ENCODE results near the gene XKR7.

XKR7 gene

DNA sequence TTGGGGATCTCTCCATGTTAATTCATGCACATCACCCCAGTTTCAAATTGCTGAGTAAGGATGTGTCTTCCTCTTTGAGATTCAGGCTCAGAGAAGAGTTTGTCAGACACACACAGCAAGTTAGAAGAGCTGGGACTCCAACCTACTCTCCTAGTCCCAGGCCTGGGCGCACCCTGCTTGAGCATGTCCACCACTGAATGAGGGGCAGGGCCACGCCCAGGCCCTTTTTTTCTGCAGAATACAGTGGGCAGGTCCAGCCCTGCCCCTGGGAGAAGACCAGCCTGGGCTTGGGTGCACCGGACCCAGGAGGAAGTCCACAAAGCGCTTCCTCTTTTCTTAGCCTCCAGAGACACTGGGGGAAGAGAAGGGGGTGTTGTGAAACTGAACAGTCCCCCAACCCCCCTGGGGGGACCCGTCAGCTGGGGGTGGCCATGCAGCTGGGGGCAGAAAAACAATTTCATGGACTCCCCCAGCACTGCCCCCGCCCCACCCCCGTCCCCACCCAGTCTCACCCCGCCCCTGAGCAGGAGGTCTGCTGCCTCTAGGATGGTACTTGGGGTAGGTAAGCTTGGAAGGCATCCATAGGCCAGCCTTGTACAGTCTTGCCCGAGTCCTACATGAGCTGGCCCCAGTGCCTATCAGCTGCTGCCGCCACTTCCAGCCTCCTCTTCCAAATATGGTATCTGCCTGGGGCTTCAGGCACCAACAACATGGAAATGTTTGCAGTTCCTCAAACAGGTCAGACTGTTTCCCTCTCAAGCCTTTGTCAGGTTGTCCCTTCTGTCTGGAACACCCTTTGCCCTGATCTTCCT, 72.4 kb downstream of the XKR7 start:
- DNase-seq (ENCODE audit: low read depth, low spot score): no peak

DNA sequence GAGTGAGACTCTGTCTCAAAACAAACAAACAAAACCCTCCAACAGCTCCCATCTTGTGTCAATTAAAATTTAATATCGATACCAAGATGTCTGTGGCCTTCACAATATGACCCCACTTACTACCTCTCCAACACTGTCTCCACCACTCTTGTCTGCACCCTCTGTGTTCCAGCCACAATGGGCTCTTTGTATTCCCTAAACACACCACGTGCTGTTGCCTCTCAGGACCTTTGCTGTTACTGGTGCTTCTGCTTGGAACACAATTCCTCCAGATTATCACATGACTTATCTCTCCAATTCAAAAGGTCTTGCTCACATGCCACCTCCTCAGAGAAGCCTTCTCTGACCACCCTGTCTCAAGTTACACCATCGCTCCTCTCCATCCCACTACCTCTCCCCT, 78.0 kb downstream of the XKR7 start:
- no peak for DNase-seq (ENCODE audit: low read depth, low spot score)

DNA sequence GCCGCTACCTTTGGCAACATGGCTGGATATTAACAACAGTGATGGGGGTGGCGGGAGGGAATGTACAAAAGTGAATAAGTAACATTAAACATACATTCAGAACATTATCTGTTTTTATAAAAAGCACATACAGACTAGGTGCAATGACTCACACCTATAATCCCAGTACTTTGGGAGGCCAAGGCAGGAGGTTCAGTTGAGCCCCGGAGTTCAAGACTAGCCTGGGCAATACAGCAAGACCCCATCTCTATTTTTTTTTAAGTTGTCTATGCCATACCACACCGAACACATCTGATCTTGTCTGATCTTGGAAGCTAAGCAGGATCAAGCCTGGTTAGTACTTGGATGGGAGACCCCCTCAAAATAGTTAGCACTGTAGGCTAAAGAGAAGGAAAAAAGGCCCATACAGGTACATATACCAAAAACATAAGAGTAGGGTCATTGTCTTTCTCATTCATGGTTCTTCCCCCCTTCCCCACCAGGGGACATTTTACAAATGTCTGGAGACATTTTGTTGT, 82.4 kb downstream of the XKR7 start:
- no peak for DNase-seq (ENCODE audit: low read depth, low spot score)

DNA sequence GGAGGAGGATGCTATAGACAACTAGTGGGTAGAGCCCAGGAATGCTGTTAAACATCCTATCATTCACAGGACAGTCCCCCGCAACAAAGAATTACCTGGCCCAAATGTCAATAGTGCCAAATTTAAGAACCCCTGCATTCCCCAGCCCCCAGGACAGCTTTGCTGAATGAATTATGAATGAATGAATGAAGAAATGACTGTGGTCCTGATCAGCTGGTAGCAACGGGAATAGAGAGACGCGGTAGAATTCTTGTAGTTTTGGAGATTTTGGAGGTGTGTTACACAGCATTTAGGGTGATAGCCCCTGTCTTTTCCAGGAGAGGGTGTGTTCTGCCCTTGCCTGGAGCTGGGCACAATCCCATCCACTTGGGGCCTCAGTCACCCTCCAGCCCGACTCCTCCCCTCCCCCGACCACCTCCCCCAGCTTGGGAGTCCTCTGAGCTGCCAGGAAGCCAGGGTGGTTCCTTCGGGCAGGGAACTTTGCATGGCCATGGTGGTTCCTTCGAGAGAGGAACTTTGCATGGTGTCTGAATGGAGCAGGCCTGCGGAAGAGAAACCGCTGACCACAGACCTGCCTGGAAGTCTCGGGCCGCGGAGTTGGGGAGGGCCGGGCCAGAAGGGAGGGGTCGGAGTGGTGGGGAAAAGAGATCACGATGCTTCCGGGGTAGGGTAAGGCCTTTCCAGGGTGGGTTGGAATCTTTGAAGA, 83.1 kb downstream of the XKR7 start:
- no peak for DNase-seq (ENCODE audit: low read depth, low spot score)

DNA sequence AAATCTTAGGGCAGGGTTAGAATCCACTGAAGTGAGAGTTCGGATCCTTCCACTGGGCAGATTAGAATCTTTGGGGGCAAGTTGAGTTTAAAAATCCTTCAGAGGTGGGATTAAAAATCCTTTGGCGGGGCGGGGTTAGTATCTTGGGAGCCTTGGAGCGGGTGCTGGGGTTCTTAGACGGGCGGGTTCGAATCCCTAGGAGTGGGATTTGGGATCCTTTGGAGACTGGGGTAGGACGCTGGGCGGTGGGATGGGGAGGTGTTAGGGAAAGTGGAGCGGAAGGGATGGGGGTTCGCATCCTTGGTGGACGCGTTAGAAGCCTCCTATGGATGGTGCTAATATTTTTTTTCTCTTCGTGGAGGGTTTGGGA, 83.8 kb downstream of the XKR7 start:
- no peak for DNase-seq (ENCODE audit: low read depth, low spot score)

DNA sequence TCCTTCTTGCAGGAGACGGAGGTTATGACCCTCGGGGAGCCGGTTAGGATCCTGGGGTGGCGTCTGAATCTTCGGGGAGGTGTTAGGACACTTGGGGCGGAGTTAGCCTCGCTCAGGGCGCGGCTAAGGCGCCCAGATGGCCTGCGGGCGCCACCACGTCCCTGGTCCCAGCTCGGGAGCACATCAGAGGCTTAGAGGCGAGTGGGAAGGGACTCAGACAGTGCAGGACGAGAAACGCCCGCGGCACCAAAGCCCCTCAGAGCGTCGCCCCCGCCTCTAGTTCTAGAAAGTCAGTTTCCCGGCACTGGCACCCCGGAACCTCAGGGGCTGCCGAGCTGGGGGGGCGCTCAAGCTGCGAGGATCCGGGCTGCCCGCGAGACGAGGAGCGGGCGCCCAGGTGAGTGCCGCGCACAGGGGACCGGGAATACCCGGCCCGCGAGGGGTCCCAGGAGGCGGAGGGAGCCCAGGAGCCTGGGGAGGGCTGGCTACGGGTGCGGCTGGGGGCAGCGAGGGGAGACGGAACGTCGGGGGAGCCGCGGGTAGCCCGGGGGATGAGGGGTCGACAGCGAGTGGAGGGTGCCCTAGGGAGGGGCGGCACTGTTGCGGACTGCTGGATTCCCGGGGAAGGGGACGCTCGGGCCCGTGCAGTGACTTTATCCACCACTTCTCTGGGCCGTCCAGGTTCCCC, 84.3 kb downstream of the XKR7 start, which contains the start of gene HCK:
TSS of gene HCK (plus strand) at position 153 of the 688 bp plus-strand sequence.
- DNase-seq (ENCODE audit: low read depth, low spot score): no peak

DNA sequence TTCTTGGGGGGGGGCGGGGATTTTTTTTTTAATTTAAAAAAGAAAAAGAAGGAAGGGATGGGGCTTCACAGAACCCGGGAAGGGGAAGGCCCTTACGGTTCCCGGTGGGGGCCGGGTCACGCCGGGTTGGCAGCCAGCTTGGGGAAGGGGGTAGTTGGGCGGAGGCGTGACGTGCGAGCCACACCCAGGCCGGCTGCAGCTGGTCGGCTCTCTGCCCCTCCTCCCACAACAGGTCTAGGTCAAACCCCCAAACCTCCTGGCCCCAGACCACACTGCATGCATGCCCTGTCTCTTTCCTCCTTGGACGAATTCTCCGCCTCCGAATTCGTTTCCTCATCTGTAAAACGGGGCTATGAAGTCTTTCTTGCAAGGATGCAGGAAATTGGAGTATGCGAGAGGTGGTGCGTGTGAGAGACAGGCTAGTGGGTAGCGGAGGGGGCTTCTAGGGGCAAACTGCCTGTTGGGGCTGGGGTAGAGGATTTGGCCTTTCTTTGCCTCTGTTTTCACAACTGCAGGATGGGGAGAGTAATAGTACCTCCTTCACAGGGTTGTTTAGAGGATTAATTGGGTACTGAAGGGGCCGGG, 84.9 kb downstream of the XKR7 start:
- no peak for DNase-seq (ENCODE audit: low read depth, low spot score)
